GM12878 (cell line): Measurements from ENCODE around the gene RGS16. TPM values are rescaled to one million over a fixed set of nuclear protein-coding genes. Genes with fewer than 3 reads are reported as not detected.
A peak's percentile ranks its signal among the peaks of the same experiment; 100 is the strongest.

Experiments
- FOXM1 ChIP-seq: IDR thresholded peaks from 2 replicates; pipeline ENCODE4 v1.6.1; 2012; ENCODE audit warnings: low read depth, mild to moderate bottlenecking, inconsistent platforms, low read length, moderate library complexity
- HDAC2 ChIP-seq: fragments of 200-600 bp; sonication (generic); IDR thresholded peaks from 2 replicates; pipeline ENCODE4 v1.6.1; 2017
- IKZF2 ChIP-seq, 2 experiments: fragments of 450-650 bp; IDR thresholded peaks; 2 replicates each; pipeline ENCODE4 v1.6.1; 2017; ENCODE audit warnings: mild to moderate bottlenecking in 2 of 2, moderate library complexity in 2 of 2
- KAT2A ChIP-seq: conservative IDR thresholded peaks from 2 replicates; pipeline ENCODE4 v1.6.1; 2011; ENCODE audit warnings: low read depth, low read length; ENCODE audit not compliant: control insufficient read depth
- LARP7 ChIP-seq: fragments of 450-650 bp; IDR thresholded peaks from 2 replicates; pipeline ENCODE4 v1.6.1; 2017; ENCODE audit warnings: mild to moderate bottlenecking
- POLR2AphosphoS5 ChIP-seq: IDR thresholded peaks from 2 replicates; pipeline ENCODE4 v1.6.1; 2011; ENCODE audit warnings: mild to moderate bottlenecking, low read length, inconsistent platforms
- RUNX3 ChIP-seq: IDR thresholded peaks from 2 replicates; pipeline ENCODE4 v1.6.1; 2012; ENCODE audit warnings: low read length, inconsistent platforms
- SP1 ChIP-seq: IDR thresholded peaks from one replicate; pipeline ENCODE4 v1.6.1; 2011; ENCODE audit warnings: low read depth, low read length
- SPI1 ChIP-seq: IDR thresholded peaks from 2 replicates; pipeline ENCODE4 v1.6.1; 2011; ENCODE audit warnings: low read depth, mild to moderate bottlenecking, low read length, moderate library complexity, borderline replicate concordance; ENCODE audit not compliant: insufficient read depth
- SRF ChIP-seq, 2 experiments: IDR thresholded peaks; 2 replicates each; pipeline ENCODE4 v1.6.1; 2011; ENCODE audit warnings: low read depth in 2 of 2, low read length in 2 of 2, mild to moderate bottlenecking in 1 of 2, moderate library complexity in 1 of 2
- TAF1 ChIP-seq: IDR thresholded peaks from 2 replicates; pipeline ENCODE4 v1.6.1; 2011; ENCODE audit warnings: mild to moderate bottlenecking, low read depth, low read length, borderline replicate concordance
- TCF12 ChIP-seq: IDR thresholded peaks from 2 replicates; pipeline ENCODE4 v1.6.1; 2011; ENCODE audit warnings: low read depth, mild to moderate bottlenecking, low read length
- TCF7 ChIP-seq: IDR thresholded peaks from 2 replicates; pipeline ENCODE4 v1.6.1; 2014; ENCODE audit warnings: antibody characterized with exemption, borderline replicate concordance
- WRNIP1 ChIP-seq: IDR thresholded peaks from 2 replicates; pipeline ENCODE4 v1.6.1; 2011; ENCODE audit warnings: low read depth, low read length, improper control_type of control experiment, borderline replicate concordance
- YY1 ChIP-seq: IDR thresholded peaks from 2 replicates; pipeline ENCODE4 v1.6.1; 2011; ENCODE audit warnings: low read depth, mild to moderate bottlenecking, low read length
- polyA plus RNA-seq, 11 experiments: library from polyadenylated mRNA; depleted of rRNA in 4 of 11; unstranded in 6 of 11; stranded (reverse) in 5 of 11; fragments of >200 nt; fragmentation: Nextera tagmentation in 4 of 11; fragmentation: Illumina TruSeq in 1 of 11; extraction: Ambion mirVana in 4 of 11; extraction: Trizol in 1 of 11; gene quantifications; 1 replicate in 1 of 11; 2 replicates in 10 of 11; pipeline versions ENCODE4 v1.2.1 to v1.2.3, GENCODE V29; 2011 to 2016; ENCODE audit warnings: inconsistent platforms in 2 of 11, missing spikeins in 2 of 11, low read depth in 1 of 11
- total RNA-seq, 4 experiments: library from RNA; depleted of rRNA in 3 of 4; stranded (reverse); fragments of >200 nt in 3 of 4; fragmentation: Illumina TruSeq in 1 of 4; extraction: Trizol in 1 of 4; gene quantifications; 2 replicates each; pipeline versions ENCODE4 v1.2.1 to v1.2.3, GENCODE V29; 2013 to 2021
- TF ChIP-seq, protein P1 (sequence below): IDR thresholded peaks from 2 replicates; pipeline ENCODE4 v1.6.1; 2012; ENCODE audit warnings: mild to moderate bottlenecking, low read depth, low read length
- TF ChIP-seq, protein P2 (sequence below): fragments of 450-650 bp; IDR thresholded peaks from 2 replicates; pipeline ENCODE4 v1.6.1; 2018; ENCODE audit warnings: borderline replicate concordance, mild to moderate bottlenecking; ENCODE audit not compliant: partially characterized antibody
- TF ChIP-seq, protein P3 (sequence below): fragments of 450-650 bp; IDR thresholded peaks from 2 replicates; pipeline ENCODE4 v1.6.1; 2017; ENCODE audit warnings: low read depth, mild to moderate bottlenecking, moderate library complexity
- TF ChIP-seq, protein P4 (sequence below): IDR thresholded peaks from 2 replicates; pipeline ENCODE4 v1.6.1; 2011; ENCODE audit warnings: borderline replicate concordance, low read depth, mild to moderate bottlenecking, moderate library complexity, low read length; ENCODE audit not compliant: insufficient read depth, poor library complexity, severe bottlenecking

RGS16 gene
- total and polyA plus RNA-seq, 10 of the 15 experiments (the other 5 are each of a cell fraction or from before 2014, with no cell fraction given) = 16.4 to 58.2 (median 44.6) TPM

DNA sequence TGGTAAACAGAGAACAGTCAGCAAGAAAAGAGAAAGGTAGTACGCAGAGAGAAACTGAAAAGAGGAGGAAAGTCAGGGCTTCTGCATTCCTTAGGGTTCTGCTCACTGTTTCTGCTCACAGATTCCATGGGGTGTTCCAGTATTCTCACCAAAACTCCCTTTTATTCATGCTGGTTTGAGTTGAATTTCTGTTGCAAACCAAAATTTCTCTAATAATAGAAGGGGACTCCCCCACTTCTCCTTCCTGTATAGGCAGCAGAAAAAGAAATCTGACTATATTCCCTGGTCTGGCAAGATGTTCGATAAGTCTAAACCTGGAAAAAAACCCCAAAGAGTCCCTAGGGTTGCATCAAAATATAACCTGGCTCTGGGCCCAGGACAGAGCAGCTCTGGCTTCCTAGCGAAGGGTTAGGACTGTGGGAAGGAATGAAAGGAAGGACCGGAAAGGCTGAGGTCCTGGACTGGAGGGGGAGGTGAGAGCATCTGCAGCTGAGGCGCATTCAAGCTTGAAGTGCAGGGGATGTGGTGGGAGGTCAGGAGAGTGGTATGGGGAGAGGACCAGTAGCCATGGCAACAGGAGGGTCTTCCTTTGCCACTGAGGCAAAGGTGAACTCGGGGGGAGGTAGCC, 18.8 kb upstream of the RGS16 start (continued):
- TF ChIP-seq, protein P1, sequence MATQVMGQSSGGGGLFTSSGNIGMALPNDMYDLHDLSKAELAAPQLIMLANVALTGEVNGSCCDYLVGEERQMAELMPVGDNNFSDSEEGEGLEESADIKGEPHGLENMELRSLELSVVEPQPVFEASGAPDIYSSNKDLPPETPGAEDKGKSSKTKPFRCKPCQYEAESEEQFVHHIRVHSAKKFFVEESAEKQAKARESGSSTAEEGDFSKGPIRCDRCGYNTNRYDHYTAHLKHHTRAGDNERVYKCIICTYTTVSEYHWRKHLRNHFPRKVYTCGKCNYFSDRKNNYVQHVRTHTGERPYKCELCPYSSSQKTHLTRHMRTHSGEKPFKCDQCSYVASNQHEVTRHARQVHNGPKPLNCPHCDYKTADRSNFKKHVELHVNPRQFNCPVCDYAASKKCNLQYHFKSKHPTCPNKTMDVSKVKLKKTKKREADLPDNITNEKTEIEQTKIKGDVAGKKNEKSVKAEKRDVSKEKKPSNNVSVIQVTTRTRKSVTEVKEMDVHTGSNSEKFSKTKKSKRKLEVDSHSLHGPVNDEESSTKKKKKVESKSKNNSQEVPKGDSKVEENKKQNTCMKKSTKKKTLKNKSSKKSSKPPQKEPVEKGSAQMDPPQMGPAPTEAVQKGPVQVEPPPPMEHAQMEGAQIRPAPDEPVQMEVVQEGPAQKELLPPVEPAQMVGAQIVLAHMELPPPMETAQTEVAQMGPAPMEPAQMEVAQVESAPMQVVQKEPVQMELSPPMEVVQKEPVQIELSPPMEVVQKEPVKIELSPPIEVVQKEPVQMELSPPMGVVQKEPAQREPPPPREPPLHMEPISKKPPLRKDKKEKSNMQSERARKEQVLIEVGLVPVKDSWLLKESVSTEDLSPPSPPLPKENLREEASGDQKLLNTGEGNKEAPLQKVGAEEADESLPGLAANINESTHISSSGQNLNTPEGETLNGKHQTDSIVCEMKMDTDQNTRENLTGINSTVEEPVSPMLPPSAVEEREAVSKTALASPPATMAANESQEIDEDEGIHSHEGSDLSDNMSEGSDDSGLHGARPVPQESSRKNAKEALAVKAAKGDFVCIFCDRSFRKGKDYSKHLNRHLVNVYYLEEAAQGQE = no peak
- TF ChIP-seq HDAC2 (no peak), TAF1 (peak; percentile 69; the same call in 1 of the 2 replicates), YY1 (0 out of 2 replicates have a peak, but pooled peaks have one; percentile 10), IKZF2 (IDR thresholded peaks at IDR 0.05) (peak; percentile 94 to 96), SPI1 (0 out of 2 replicates have a peak, but pooled peaks have one; percentile 5), RUNX3 (peak; percentile 92), FOXM1 (peak; percentile 91), TCF12 (peak; percentile 95), LARP7 (no peak), POLR2AphosphoS5 (no peak), SRF (IDR thresholded peaks at IDR 0.05; ENCODE audit: low read depth in 2 of 2, low read length in 2 of 2) (no peak), SP1 (peak; percentile 85), TCF7 (no peak), WRNIP1 (no peak), KAT2A (no peak)
- TF ChIP-seq, protein P2, sequence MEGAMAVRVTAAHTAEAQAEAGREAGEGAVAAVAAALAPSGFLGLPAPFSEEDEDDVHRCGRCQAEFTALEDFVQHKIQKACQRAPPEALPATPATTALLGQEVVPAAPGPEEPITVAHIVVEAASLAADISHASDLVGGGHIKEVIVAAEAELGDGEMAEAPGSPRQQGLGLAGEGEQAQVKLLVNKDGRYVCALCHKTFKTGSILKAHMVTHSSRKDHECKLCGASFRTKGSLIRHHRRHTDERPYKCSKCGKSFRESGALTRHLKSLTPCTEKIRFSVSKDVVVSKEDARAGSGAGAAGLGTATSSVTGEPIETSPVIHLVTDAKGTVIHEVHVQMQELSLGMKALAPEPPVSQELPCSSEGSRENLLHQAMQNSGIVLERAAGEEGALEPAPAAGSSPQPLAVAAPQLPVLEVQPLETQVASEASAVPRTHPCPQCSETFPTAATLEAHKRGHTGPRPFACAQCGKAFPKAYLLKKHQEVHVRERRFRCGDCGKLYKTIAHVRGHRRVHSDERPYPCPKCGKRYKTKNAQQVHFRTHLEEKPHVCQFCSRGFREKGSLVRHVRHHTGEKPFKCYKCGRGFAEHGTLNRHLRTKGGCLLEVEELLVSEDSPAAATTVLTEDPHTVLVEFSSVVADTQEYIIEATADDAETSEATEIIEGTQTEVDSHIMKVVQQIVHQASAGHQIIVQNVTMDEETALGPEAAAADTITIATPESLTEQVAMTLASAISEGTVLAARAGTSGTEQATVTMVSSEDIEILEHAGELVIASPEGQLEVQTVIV = no peak
- TF ChIP-seq, protein P3, sequence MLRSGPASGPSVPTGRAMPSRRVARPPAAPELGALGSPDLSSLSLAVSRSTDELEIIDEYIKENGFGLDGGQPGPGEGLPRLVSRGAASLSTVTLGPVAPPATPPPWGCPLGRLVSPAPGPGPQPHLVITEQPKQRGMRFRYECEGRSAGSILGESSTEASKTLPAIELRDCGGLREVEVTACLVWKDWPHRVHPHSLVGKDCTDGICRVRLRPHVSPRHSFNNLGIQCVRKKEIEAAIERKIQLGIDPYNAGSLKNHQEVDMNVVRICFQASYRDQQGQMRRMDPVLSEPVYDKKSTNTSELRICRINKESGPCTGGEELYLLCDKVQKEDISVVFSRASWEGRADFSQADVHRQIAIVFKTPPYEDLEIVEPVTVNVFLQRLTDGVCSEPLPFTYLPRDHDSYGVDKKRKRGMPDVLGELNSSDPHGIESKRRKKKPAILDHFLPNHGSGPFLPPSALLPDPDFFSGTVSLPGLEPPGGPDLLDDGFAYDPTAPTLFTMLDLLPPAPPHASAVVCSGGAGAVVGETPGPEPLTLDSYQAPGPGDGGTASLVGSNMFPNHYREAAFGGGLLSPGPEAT = peak; percentile 87
- TF ChIP-seq, protein P4, sequence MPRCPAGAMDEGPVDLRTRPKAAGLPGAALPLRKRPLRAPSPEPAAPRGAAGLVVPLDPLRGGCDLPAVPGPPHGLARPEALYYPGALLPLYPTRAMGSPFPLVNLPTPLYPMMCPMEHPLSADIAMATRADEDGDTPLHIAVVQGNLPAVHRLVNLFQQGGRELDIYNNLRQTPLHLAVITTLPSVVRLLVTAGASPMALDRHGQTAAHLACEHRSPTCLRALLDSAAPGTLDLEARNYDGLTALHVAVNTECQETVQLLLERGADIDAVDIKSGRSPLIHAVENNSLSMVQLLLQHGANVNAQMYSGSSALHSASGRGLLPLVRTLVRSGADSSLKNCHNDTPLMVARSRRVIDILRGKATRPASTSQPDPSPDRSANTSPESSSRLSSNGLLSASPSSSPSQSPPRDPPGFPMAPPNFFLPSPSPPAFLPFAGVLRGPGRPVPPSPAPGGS = peak; percentile 51
